ENCODE data around the gene TRMT13.

The TRMT13 gene
- long read RNA-seq, partial matches to known transcripts = 4 of 46 reads
- long read RNA-seq, other reads (novel, unspliced or antisense) = 36 of 46 reads

GRCh38 chr1:100132566-100133477, at the start of gene TRMT13, which contains the start of gene SASS6:
Gene TRMT13 (plus strand): TSS chr1:100133163. CDS start chr1:100133169, 6 bp downstream.
Gene SASS6 (minus strand): TSS chr1:100132930. CDS start chr1:100132814, 116 bp downstream.
- DNase-seq (ENCODE audit: low read depth in 1 of 2, low spot score in 1 of 2) = peak; percentile 91 to 99
- H3K27me3 ChIP-seq (ENCODE audit: insufficient read depth, poor library complexity, severe bottlenecking) = no peaks in the 10 kb centered on the region
- peak within 1 kb of the TSS; percentile 77 for H3K4me3 ChIP-seq (replicated peaks; ENCODE audit: insufficient read depth, low read length)
- H3K27ac ChIP-seq (replicated peaks) = peak within 1 kb of the TSS; percentile 86
- TF ChIP-seq POLR2AphosphoS5 (IDR thresholded peaks at IDR 0.05; ENCODE audit: low read depth) (no peak; the same call in 1 of the 2 replicates), GABPA (IDR thresholded peaks at IDR 0.05; ENCODE audit: low read depth) (peak; percentile 90), SPI1 (IDR thresholded peaks at IDR 0.05; ENCODE audit: borderline replicate concordance, low read depth) (peak; percentile 40; the same call in 1 of the 2 replicates)

GRCh38 chr1:100087396-100087795, 45.6 kb upstream of the TRMT13 start:
- DNase-seq (ENCODE audit: low read depth in 1 of 2, low spot score in 1 of 2) = no peak
- no peak overlapping the region for H3K4me3 ChIP-seq (replicated peaks; ENCODE audit: insufficient read depth, low read length)
- no peaks in the 10 kb centered on the region for H3K27me3 ChIP-seq (ENCODE audit: insufficient read depth, poor library complexity, severe bottlenecking)
- H3K27ac ChIP-seq (replicated peaks) = no peak overlapping the region
- TF ChIP-seq SPI1 (IDR thresholded peaks at IDR 0.05; ENCODE audit: borderline replicate concordance, low read depth) = no peak

- Histone ChIP-seq H3K27ac (replicated peaks) (no peak overlapping the region), H3K27me3 (ENCODE audit: insufficient read depth, poor library complexity, severe bottlenecking) (no peaks in the 10 kb centered on the region), H3K4me3 (replicated peaks; ENCODE audit: insufficient read depth, low read length) (no peak overlapping the region)
- TF ChIP-seq SPI1 (IDR thresholded peaks at IDR 0.05; ENCODE audit: borderline replicate concordance, low read depth) (no peak), GABPA (IDR thresholded peaks at IDR 0.05; ENCODE audit: low read depth) (no peak), POLR2AphosphoS5 (IDR thresholded peaks at IDR 0.05; ENCODE audit: low read depth) (no peak), CTCF (IDR thresholded peaks at IDR 0.05; ENCODE audit: insufficient read depth, low read length) (no peak), REST (IDR thresholded peaks at IDR 0.05; ENCODE audit: insufficient replicate concordance, low read depth) (no peak)
- DNase-seq (ENCODE audit: low read depth in 1 of 2, low spot score in 1 of 2) = no peak
These were observed 43.9 kb upstream of the TRMT13 start for GRCh38 chr1:100089082-100089481.

- H3K4me3 ChIP-seq (replicated peaks; ENCODE audit: insufficient read depth, low read length) = no peak overlapping the region
- H3K27ac ChIP-seq (replicated peaks) = no peak overlapping the region
- no peak for TF ChIP-seq REST (IDR thresholded peaks at IDR 0.05; ENCODE audit: insufficient replicate concordance, low read depth)
- TF ChIP-seq SPI1 (IDR thresholded peaks at IDR 0.05; ENCODE audit: borderline replicate concordance, low read depth) = no peak
- no peak for TF ChIP-seq POLR2AphosphoS5 (IDR thresholded peaks at IDR 0.05; ENCODE audit: low read depth)
- no peak for DNase-seq (ENCODE audit: low read depth in 1 of 2, low spot score in 1 of 2)
- no peaks in the 10 kb centered on the region for H3K27me3 ChIP-seq (ENCODE audit: insufficient read depth, poor library complexity, severe bottlenecking)
These were observed 42.5 kb upstream of the TRMT13 start for GRCh38 chr1:100090471-100090870.

GRCh38 chr1:100100202-100100601, 32.8 kb upstream of the TRMT13 start:
- DNase-seq (ENCODE audit: low read depth in 1 of 2, low spot score in 1 of 2) = no peak
- no peak overlapping the region for H3K27ac ChIP-seq (replicated peaks)
- H3K27me3 ChIP-seq (ENCODE audit: insufficient read depth, poor library complexity, severe bottlenecking) = no peaks in the 10 kb centered on the region
- TF ChIP-seq CTCF (IDR thresholded peaks at IDR 0.05; ENCODE audit: insufficient read depth, low read length) (no peak), SPI1 (IDR thresholded peaks at IDR 0.05; ENCODE audit: borderline replicate concordance, low read depth) (no peak), GABPA (IDR thresholded peaks at IDR 0.05; ENCODE audit: low read depth) (no peak), POLR2AphosphoS5 (IDR thresholded peaks at IDR 0.05; ENCODE audit: low read depth) (no peak), REST (IDR thresholded peaks at IDR 0.05; ENCODE audit: insufficient replicate concordance, low read depth) (no peak)
- no peak overlapping the region for H3K4me3 ChIP-seq (replicated peaks; ENCODE audit: insufficient read depth, low read length)

All from HL-60 (cell line).